Fibroblast of the aortic adventitia (primary cell): ENCODE data around the gene IGFL2. TPM values are rescaled to one million over a fixed set of nuclear protein-coding genes. Genes with fewer than 3 reads are reported as not detected.

Source experiments
- DNase-seq: peaks from one replicate; pipeline ENCODE4 v3.0.0-alpha.2; 2010; ENCODE audit warnings: low read depth
- H3K4me3 ChIP-seq: 2 replicates; pipeline ENCODE4 v1.5.1; 2011; ENCODE audit warnings: low read depth, mild to moderate bottlenecking, control low read depth, low read length, moderate library complexity
- CTCF ChIP-seq: IDR thresholded peaks from 2 replicates; pipeline ENCODE4 v1.5.1; 2011; ENCODE audit warnings: mild to moderate bottlenecking, low read length, control low read depth, inconsistent platforms; ENCODE audit not compliant: insufficient read depth
- total RNA-seq: library from RNA; depleted of rRNA; stranded (reverse); fragments of >200 nt; gene quantifications from 2 replicates; pipeline ENCODE4 v1.2.3, GENCODE V29; 2012; ENCODE audit warnings: low replicate concordance

IGFL2 gene
- total RNA-seq, 1 donor, result 0.09 TPM

GRCh38 chr19:46209472-46209871, 61.4 kb downstream of the IGFL2 start:
- H3K4me3 ChIP-seq, result no peak overlapping the region
- no peak for TF ChIP-seq CTCF
- no peak for DNase-seq

GRCh38 chr19:46210669-46211068, 62.6 kb downstream of the IGFL2 start:
- no peak for DNase-seq
- H3K4me3 ChIP-seq, result no peak overlapping the region
- no peak for TF ChIP-seq CTCF

Other genes with a start within 250 kb of the IGFL2 start
- 0.33 and 2.4 TPM in 2 replicates for gene MYPOP, start 245.6 kb upstream of the IGFL2 start, total RNA-seq
- gene NANOS2, start 233.5 kb upstream of the IGFL2 start, total RNA-seq, result not detected in 2 replicates
- gene NOVA2, start 174.4 kb upstream of the IGFL2 start, total RNA-seq, result under 0.01 and 0.27 TPM in 2 replicates
- gene CCDC61, start 152.8 kb upstream of the IGFL2 start, total RNA-seq, result 5.4 and 5.7 TPM in 2 replicates
- not detected in 2 replicates for gene PGLYRP1, start 125.2 kb upstream of the IGFL2 start, total RNA-seq
- gene IGFL4, start 107.2 kb upstream of the IGFL2 start, total RNA-seq, result 0.27 and 0.74 TPM in 2 replicates
- gene IGFL3, start 23.6 kb upstream of the IGFL2 start, total RNA-seq, result not detected in 2 replicates
- gene IGFL1, start 81.5 kb downstream of the IGFL2 start, total RNA-seq, result not detected in 2 replicates
- 0.49 and 0.99 TPM in 2 replicates for gene HIF3A, start 148.8 kb downstream of the IGFL2 start, total RNA-seq
- gene PPP5C, start 198.8 kb downstream of the IGFL2 start, total RNA-seq, result 14.9 and 52.4 TPM in 2 replicates